GM12873 (cell line): ENCODE measurements around the gene UGT1A8.

ENCODE experiments used
- TF ChIP-seq, protein P1 (sequence below): IDR thresholded peaks from 2 replicates; pipeline ENCODE4 v1.5.1; 2012; ENCODE audit warnings: low read depth, mild to moderate bottlenecking, moderate library complexity, low read length, control low read depth; ENCODE audit not compliant: insufficient read depth; ENCODE audit errors: missing control alignments

The UGT1A8 gene

GRCh38 chr2:233818639-233819621 is 201.5 kb downstream of the UGT1A8 start:
- TF ChIP-seq, protein P1, sequence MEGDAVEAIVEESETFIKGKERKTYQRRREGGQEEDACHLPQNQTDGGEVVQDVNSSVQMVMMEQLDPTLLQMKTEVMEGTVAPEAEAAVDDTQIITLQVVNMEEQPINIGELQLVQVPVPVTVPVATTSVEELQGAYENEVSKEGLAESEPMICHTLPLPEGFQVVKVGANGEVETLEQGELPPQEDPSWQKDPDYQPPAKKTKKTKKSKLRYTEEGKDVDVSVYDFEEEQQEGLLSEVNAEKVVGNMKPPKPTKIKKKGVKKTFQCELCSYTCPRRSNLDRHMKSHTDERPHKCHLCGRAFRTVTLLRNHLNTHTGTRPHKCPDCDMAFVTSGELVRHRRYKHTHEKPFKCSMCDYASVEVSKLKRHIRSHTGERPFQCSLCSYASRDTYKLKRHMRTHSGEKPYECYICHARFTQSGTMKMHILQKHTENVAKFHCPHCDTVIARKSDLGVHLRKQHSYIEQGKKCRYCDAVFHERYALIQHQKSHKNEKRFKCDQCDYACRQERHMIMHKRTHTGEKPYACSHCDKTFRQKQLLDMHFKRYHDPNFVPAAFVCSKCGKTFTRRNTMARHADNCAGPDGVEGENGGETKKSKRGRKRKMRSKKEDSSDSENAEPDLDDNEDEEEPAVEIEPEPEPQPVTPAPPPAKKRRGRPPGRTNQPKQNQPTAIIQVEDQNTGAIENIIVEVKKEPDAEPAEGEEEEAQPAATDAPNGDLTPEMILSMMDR: no peak

GRCh38 chr2:233819884-233820773 is 202.7 kb downstream of the UGT1A8 start:
- TF ChIP-seq, protein P1: no peak

DNA sequence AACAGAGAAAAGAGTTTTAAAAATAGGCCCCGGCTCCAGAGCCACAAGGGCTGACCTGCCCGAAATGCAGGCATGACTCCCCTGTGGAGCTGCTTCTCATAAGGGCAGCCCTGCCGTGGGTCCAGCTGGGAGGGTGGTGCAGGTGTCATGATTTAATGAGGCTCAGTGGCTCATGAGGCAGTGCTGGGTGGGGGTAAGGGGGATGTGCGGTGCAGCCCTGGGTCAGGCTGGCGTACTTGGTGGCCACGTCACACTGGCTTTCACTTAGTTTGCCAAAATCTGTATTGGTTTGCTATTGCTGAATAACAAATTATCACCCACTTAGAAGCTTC is 203.3 kb downstream of the UGT1A8 start:
- TF ChIP-seq, protein P1: no peak

- TF ChIP-seq, protein P1: no peak
Observed at GRCh38 chr2:233821196-233821595, 203.8 kb downstream of the UGT1A8 start.

DNA sequence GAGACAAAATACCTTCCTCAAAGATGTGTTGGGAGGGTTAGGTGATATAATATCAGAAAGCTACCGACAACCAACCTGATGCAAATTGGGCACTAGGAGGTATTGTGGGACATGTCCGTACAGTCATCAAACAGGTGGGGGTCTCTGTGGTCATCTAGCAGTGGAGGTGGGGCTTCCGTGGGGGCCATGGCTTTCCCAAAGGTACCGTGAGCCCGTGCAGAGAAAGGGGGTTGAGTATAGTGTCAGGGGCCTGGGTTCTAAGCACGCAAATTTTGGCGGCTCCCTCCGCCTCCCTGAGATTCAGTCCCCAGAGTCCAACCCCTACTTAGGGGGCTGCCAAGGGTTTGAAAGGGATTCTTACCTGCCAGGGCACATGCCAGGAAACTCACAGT is 204.3 kb downstream of the UGT1A8 start:
- TF ChIP-seq, protein P1: no peak

GRCh38 chr2:233822101-233822771 is 204.8 kb downstream of the UGT1A8 start:
- TF ChIP-seq, protein P1: no peak
